SK-N-DZ (cell line): ENCODE data around the gene NELFE. TPM values are rescaled to one million over a fixed set of nuclear protein-coding genes. Genes with fewer than 3 reads are reported as not detected.
"Not testable (repeated sequence)": the region's sequence is repeated elsewhere in the genome, so short reads cannot be mapped to it uniquely, and the experiment has no call there.

Experiments used
- DNase-seq: peaks from one replicate; pipeline ENCODE4 v3.0.0-alpha.2; 2015; ENCODE audit warnings: low spot score
- polyA plus RNA-seq, 2 experiments: library from polyadenylated mRNA; depleted of rRNA; stranded (reverse); fragments of >200 nt; gene quantifications; 2 replicates each; pipeline ENCODE4 v1.2.3, GENCODE V29; 2014

NELFE gene, protein sequence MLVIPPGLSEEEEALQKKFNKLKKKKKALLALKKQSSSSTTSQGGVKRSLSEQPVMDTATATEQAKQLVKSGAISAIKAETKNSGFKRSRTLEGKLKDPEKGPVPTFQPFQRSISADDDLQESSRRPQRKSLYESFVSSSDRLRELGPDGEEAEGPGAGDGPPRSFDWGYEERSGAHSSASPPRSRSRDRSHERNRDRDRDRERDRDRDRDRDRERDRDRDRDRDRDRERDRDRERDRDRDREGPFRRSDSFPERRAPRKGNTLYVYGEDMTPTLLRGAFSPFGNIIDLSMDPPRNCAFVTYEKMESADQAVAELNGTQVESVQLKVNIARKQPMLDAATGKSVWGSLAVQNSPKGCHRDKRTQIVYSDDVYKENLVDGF
- 146 and 170 TPM in 2 replicates for polyA plus RNA-seq (2014; cell fraction: cytosol; rRNA removed)
- polyA plus RNA-seq (2014; cell fraction: nucleus; rRNA removed) = 120 and 128 TPM in 2 replicates

- peak; percentile 98 for DNase-seq
These were observed at the start of gene NELFE, which contains the start of gene SKIC2 for GRCh38 chr6:31958741-31959739. Gene NELFE, minus strand, starts transcription at chr6:31958971. Its CDS starts 525 bp downstream, at chr6:31958446. Gene SKIC2, plus strand, starts transcription at chr6:31959175. Its CDS starts 18 bp downstream, at chr6:31959193.

DNA sequence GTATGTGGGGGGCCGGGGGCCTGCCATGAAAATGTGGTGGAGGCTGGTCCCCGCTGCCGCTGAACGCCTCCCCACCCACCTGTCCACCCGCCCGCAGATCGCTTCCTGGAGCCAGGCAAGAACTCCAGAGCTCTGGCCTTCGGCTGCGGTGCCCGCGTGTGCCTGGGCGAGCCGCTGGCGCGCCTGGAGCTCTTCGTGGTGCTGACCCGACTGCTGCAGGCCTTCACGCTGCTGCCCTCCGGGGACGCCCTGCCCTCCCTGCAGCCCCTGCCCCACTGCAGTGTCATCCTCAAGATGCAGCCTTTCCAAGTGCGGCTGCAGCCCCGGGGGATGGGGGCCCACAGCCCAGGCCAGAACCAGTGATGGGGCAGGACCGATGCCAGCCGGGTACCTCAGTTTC lies 49.3 kb upstream of the NELFE start:
- not testable (repeated sequence) for DNase-seq

GRCh38 chr6:32007086-32007485 lies 48.3 kb upstream of the NELFE start:
- not testable (repeated sequence) for DNase-seq

DNA sequence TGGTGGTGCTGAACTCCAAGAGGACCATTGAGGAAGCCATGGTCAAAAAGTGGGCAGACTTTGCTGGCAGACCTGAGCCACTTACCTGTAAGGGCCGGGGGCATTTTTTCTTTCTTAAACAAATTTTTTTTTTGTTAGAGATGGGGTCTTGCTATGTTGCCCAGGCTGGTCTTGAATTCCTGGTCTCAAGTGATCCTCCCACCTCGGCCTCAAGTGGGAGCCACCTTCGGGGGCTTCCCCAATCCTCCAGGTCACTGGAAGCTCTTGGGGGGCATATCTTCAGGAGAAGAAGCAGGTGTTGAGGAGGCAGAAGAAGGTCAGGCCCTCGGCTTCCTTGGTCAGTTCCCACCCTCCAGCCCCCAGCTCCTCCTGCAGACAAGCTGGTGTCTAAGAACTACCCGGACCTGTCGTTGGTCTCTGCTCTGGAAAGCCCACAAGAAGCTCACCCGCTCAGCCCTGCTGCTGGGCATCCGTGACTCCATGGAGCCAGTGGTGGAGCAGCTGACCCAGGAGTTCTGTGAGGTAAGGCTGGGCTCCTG lies 47.3 kb upstream of the NELFE start:
- not testable (repeated sequence) for DNase-seq

- DNase-seq = not testable (repeated sequence)
These were observed 46.7 kb upstream of the NELFE start for GRCh38 chr6:32005538-32005880.

GRCh38 chr6:32004864-32005537 lies 46.2 kb upstream of the NELFE start:
- DNase-seq = not testable (repeated sequence)

- not testable (repeated sequence) for DNase-seq
These were observed 45.6 kb upstream of the NELFE start for GRCh38 chr6:32004393-32004792.

DNA sequence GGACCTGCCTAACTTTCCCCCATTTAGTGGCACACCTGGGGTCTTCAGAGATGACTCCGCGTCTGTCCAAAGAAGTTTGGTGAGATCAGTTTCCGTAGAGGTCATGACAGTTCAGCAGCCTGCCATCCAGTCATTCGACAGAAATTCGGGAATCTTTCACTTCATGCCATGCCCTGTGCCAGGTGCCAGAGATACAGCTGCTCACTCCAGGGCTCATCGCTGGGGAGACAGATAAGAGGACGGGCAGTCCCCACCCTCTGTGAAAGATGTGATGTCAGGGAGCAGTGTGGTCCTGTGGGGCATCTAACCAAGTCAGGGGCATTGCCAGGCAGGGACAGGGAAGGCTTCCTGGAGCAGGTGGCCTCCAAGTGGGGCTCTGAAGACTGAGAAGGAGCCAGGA lies 44.5 kb upstream of the NELFE start:
- not testable (repeated sequence) for DNase-seq

- DNase-seq = not testable (repeated sequence)
These were observed 43.9 kb upstream of the NELFE start for GRCh38 chr6:32002546-32003268.

GRCh38 chr6:31996385-31996784 lies 37.6 kb upstream of the NELFE start:
- DNase-seq = not testable (repeated sequence)

DNA sequence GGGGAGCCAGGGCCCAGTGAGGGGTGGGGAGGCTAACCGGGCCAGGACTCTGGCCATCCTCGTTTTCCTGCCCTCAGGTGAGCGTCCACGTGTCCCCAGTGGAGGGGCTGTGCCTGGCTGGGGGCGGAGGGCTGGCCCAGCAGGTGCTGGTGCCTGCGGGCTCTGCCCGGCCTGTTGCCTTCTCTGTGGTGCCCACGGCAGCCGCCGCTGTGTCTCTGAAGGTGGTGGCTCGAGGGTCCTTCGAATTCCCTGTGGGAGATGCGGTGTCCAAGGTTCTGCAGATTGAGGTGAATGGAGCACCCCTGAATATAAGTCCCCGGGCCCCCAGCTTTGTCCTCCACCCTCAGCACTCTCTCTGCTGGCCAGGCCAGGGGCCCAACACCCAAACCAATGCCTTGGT lies 35.6 kb upstream of the NELFE start:
- not testable (repeated sequence) for DNase-seq

GRCh38 chr6:31989363-31989762 lies 30.6 kb upstream of the NELFE start:
- DNase-seq = not testable (repeated sequence)

GRCh38 chr6:31981744-31982143 lies 23.0 kb upstream of the NELFE start, which contains the start of gene C4A:
Gene C4A, plus strand, starts transcription at chr6:31982057. Its CDS starts 51 bp downstream, at chr6:31982108.
- DNase-seq = not testable (repeated sequence)

- DNase-seq = not testable (repeated sequence)
These were observed 22.2 kb upstream of the NELFE start for GRCh38 chr6:31980998-31981397.

- DNase-seq = not testable (repeated sequence)
These were observed 21.6 kb upstream of the NELFE start for GRCh38 chr6:31980195-31980876.

DNA sequence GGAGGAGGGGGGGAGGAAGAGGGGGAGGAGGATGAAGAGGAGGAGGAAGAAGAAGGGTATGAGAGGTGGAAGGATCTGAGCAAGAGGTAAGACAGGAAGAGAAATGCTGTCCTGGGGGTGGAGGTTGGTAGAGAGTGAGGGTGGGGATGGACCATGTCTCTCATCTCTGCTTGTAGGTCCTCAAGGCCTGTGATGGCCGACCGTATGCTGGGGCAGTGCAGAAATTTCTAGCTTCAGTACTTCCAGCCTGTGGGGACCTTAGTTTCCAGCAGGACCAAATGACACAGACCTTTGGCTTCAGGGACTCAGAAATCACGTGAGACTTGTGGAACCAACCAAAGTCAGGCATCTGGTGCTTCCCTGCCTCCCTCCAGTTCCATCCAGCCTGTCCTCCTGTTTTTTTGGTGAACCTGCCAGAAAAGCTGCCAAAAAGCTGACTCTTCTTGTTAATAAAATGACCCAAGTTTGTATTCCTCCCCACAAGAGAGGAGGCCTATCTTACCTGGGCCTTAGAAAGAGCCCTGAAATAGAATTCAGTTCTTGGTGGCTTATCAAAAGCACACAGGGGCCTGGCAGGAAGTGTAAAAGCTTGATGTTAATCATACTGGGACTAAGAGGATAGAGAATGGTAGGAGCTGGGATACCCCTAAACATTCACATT lies 20.6 kb upstream of the NELFE start:
- DNase-seq = no peak

DNA sequence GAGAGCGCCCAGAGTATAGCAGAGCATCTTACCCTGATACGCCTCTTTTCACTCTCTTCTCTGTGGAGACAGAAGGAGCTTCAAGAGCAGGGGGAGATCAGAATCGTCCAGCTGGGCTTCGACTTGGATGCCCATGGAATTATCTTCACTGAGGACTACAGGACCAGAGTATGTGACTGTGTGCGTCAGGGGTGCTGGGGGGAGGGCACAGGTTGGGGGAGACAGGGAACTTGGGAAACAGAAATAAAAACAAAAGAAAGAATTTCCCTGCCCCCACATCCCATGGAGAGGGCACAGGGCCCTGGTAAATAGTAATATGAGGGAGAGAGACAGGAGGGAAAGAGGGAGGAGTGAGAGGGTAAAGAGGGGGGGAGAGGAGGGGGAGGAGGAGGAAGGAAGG lies 20.1 kb upstream of the NELFE start:
- no peak for DNase-seq

DNA sequence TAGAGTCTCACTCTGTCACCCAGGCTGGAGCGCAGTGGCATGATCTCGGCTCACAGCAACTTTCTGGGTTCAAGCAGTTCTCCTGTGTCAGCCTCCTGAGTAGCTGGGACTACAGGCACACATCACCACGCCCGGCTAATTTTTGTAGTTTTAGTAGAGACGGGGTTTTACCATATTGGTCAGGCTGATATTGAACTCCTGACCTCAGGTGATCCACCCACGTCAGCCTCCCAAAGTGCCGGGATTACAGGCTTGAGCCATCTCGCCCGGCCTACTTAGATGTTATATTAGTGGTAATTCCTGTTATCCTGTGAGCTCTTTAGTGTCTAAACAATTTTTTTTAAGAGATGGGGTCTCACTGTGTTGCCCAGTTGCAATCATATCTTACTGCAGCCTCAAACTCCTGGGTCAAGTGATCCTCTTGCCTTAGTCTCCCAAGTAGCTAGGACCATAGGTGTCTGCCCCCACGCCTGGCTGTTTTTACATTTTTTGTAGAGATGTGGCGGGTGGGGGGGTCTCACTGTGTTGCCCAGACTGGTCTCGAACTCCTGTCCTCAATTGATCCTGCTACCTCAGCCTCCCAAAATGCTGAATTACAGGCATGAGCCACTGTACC lies 19.2 kb upstream of the NELFE start:
- DNase-seq = no peak

- DNase-seq = not testable (repeated sequence)
These were observed 17.3 kb upstream of the NELFE start for GRCh38 chr6:31976065-31976464.
